ENCODE data around the gene MYO7B.

Gene MYO7B

GRCh38 chr2:127627740-127628571 is 92.5 kb downstream of the MYO7B start:
- TF ChIP-seq CTCF (IDR thresholded peaks at IDR 0.05; ENCODE audit: low read length, missing control alignments) = no peak
- DNase-seq (ENCODE audit: low read depth) = no peak
- H3K4me3 ChIP-seq (replicated peaks; ENCODE audit: low read depth, low read length) = no peak overlapping the region

- TF ChIP-seq CTCF (IDR thresholded peaks at IDR 0.05; ENCODE audit: low read length, missing control alignments) = no peak
- DNase-seq (ENCODE audit: low read depth) = no peak
- H3K4me3 ChIP-seq (replicated peaks; ENCODE audit: low read depth, low read length) = no peak overlapping the region
Observed at GRCh38 chr2:127628767-127629614, 93.5 kb downstream of the MYO7B start.

- H3K4me3 ChIP-seq (replicated peaks; ENCODE audit: low read depth, low read length) = no peak overlapping the region
- TF ChIP-seq CTCF (IDR thresholded peaks at IDR 0.05; ENCODE audit: low read length, missing control alignments) = no peak
- DNase-seq (ENCODE audit: low read depth) = no peak
Observed at GRCh38 chr2:127629637-127630036, 94.2 kb downstream of the MYO7B start.

GRCh38 chr2:127630096-127630863 is 94.8 kb downstream of the MYO7B start:
- no peak for TF ChIP-seq CTCF (IDR thresholded peaks at IDR 0.05; ENCODE audit: low read length, missing control alignments)
- DNase-seq (ENCODE audit: low read depth) = no peak
- H3K4me3 ChIP-seq (replicated peaks; ENCODE audit: low read depth, low read length) = no peak overlapping the region

- no peak overlapping the region for H3K4me3 ChIP-seq (replicated peaks; ENCODE audit: low read depth, low read length)
- no peak for TF ChIP-seq CTCF (IDR thresholded peaks at IDR 0.05; ENCODE audit: low read length, missing control alignments)
- DNase-seq (ENCODE audit: low read depth) = no peak
Observed at GRCh38 chr2:127630864-127631540, 95.5 kb downstream of the MYO7B start.

GRCh38 chr2:127631541-127631996 is 96.1 kb downstream of the MYO7B start:
- no peak for TF ChIP-seq CTCF (IDR thresholded peaks at IDR 0.05; ENCODE audit: low read length, missing control alignments)
- no peak overlapping the region for H3K4me3 ChIP-seq (replicated peaks; ENCODE audit: low read depth, low read length)
- no peak for DNase-seq (ENCODE audit: low read depth)
